Stomach (tissue), 9 donors: Measurements from ENCODE around the gene CELF2. TPM values are rescaled to one million over a fixed set of nuclear protein-coding genes. Genes with fewer than 3 reads are reported as not detected.
"Not testable (repeated sequence)": the region's sequence is repeated elsewhere in the genome, so short reads cannot be mapped to it uniquely, and the experiment has no call there.

Source experiments
- DNase-seq, 2 donors: peaks; one replicate each; pipeline versions ENCODE4 v3.0.0 to v3.0.0-alpha.2; 2013 to 2019
- H3K27ac ChIP-seq, 5 donors: fragments of 200-600 bp in 4 of 5; sonication (generic) in 4 of 5; one replicate each; pipeline ENCODE4 v1.5.1; 2013 to 2019; ENCODE audit warnings: mild to moderate bottlenecking in 1 of 5, moderate library complexity in 1 of 5
- H3K27me3 ChIP-seq, 3 donors: fragments of 200-600 bp; sonication (generic); one replicate each; pipeline ENCODE4 v1.5.1; 2017 to 2019; ENCODE audit warnings: mixed run types in 1 of 3
- H3K36me3 ChIP-seq, 4 donors: fragments of 200-600 bp; sonication (generic); 1 replicate in 3 of 4; 2 replicates in 1 of 4; pipeline ENCODE4 v1.5.1; 2016 to 2019
- H3K4me1 ChIP-seq, 4 donors: fragments of 200-600 bp; sonication (generic); one replicate each; pipeline ENCODE4 v1.5.1; 2016 to 2019
- H3K4me3 ChIP-seq, 4 donors: fragments of 200-600 bp; sonication (generic) in 3 of 4; one replicate each; pipeline ENCODE4 v1.5.1; 2016 to 2019; ENCODE audit warnings: mild to moderate bottlenecking in 1 of 4
- H3K9me3 ChIP-seq, 4 donors: fragments of 200-600 bp; sonication (generic); one replicate each; pipeline ENCODE4 v1.5.1; 2016 to 2019
- EP300 ChIP-seq: sonication (generic); formaldehyde crosslinking; IDR thresholded peaks from one replicate; pipeline ENCODE4 v1.6.1; 2017; ENCODE audit warnings: antibody characterized with exemption
- POLR2A ChIP-seq, 4 donors: fragments of 450-650 bp; IDR thresholded peaks; one replicate each; pipeline ENCODE4 v1.6.1; 2016; ENCODE audit warnings: antibody characterized with exemption in 4 of 4, control low read depth in 2 of 4, mild to moderate bottlenecking in 1 of 4, moderate library complexity in 1 of 4
- POLR2AphosphoS5 ChIP-seq, 3 donors: sonication (generic); formaldehyde crosslinking; IDR thresholded peaks; one replicate each; pipeline ENCODE4 v1.6.1; 2016; ENCODE audit warnings: antibody characterized with exemption in 3 of 3
- WGBS, 5 donors: extraction: QIAGEN DNeasy Blood & Tissue Kit in 3 of 5; methylation state at CpG; one replicate each; pipeline versions ENCODE4 v1.1.5 to v1.1.7; 2013 to 2018; 5-methylcytosine and 5-hydroxymethylcytosine counted together
- intact Hi-C: fragments of 100-400 bp; cut with DNase I; formaldehyde crosslinking; loops from one replicate; pipeline ENCODE4 v1.15.1; 2023; ENCODE audit warnings: low total_unique reads
- polyA plus RNA-seq, 3 donors: library from polyadenylated mRNA; stranded (reverse); fragments of 200-250 nt; gene quantifications; one replicate each; pipeline ENCODE4 v1.2.3, GENCODE V29; 2013
- total RNA-seq, 5 donors: library from RNA; depleted of rRNA; stranded (reverse); fragments of >200 nt; gene quantifications; one replicate each; pipeline versions ENCODE4 v1.1.0 to v1.2.3, GENCODE V29; 2014 to 2016
- TF ChIP-seq, protein P1 (sequence below), 7 experiments: fragments of 450-650 bp in 4 of 7; fragments of 200-600 bp in 3 of 7; sonication (generic) in 3 of 7; IDR thresholded peaks; one replicate each; pipeline ENCODE4 v1.5.1; 2016 to 2019; ENCODE audit warnings: antibody characterized with exemption in 7 of 7, control low read depth in 2 of 7, mild to moderate bottlenecking in 1 of 7
- donor health status: healthy with polysubstance abuse.
- donor health status: Bipolar disorder and iron deficiency.
- donor health status: healthy.

The CELF2 gene
- total and polyA plus RNA-seq, 8 donors = 3.9 to 65.3 (median 36.1) TPM

DNA sequence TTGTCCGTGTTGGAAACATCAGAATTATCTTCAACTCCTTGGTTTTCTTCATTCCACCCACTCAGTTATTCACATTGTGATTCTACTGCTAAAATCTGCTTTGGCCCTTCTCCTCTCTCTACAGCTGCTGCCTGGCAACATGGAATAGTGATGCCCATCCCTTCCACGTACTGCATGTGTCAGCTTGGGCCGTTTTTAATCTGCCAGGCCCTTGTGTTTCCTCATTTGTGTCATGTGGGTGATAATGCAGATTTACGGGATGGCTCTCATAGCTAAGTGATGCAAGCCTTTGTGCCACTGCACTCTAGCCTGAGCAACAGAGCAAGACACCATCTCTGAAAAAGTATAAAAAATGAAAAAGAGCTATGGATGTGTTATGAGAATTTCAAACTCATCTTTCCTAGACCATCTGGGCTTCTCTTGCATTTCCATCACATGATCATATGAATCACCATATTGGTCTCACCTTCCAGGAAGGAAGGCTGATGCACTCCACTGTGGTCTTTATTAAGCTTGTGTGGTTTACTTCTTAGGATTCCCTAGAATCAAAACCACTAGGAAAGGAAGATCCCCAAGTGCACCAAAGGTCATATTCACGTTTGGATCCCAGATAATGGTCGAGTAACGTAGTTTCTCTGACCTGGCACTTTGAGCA is 20.6 kb upstream of the CELF2 start:
- Histone ChIP-seq H3K36me3 (no peaks in the 10 kb centered on the region), H3K4me3 (no peak overlapping the region), H3K4me1 (no peaks in the 10 kb centered on the region), H3K27me3 (no peaks in the 10 kb centered on the region), H3K9me3 (no peaks in the 10 kb centered on the region), H3K27ac (no peak overlapping the region)
- intact Hi-C loops = no loop called here
- 64 to 79% (median 71%) methylated on average over 7 of the region's 7 CpGs for WGBS, 5 donors
- no peak for DNase-seq
- TF ChIP-seq, protein P1, sequence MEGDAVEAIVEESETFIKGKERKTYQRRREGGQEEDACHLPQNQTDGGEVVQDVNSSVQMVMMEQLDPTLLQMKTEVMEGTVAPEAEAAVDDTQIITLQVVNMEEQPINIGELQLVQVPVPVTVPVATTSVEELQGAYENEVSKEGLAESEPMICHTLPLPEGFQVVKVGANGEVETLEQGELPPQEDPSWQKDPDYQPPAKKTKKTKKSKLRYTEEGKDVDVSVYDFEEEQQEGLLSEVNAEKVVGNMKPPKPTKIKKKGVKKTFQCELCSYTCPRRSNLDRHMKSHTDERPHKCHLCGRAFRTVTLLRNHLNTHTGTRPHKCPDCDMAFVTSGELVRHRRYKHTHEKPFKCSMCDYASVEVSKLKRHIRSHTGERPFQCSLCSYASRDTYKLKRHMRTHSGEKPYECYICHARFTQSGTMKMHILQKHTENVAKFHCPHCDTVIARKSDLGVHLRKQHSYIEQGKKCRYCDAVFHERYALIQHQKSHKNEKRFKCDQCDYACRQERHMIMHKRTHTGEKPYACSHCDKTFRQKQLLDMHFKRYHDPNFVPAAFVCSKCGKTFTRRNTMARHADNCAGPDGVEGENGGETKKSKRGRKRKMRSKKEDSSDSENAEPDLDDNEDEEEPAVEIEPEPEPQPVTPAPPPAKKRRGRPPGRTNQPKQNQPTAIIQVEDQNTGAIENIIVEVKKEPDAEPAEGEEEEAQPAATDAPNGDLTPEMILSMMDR (IDR thresholded peaks at IDR 0.05) = no peak
- TF ChIP-seq POLR2AphosphoS5 (IDR thresholded peaks at IDR 0.05) (no peak), POLR2A (IDR thresholded peaks at IDR 0.05) (no peak), EP300 (no peak)

GRCh38 chr10:10999501-10999900 is 18.2 kb upstream of the CELF2 start:
- H3K9me3 ChIP-seq, DNase-seq, H3K4me1 ChIP-seq, H3K27me3 ChIP-seq, H3K27ac ChIP-seq, H3K36me3 ChIP-seq, intact Hi-C loops, H3K4me3 ChIP-seq: not testable (repeated sequence)
- whole genome bisulfite sequencing, 5 donors = 86 to 94% (median 90%) methylated on average over 4 of the region's 4 CpGs

DNA sequence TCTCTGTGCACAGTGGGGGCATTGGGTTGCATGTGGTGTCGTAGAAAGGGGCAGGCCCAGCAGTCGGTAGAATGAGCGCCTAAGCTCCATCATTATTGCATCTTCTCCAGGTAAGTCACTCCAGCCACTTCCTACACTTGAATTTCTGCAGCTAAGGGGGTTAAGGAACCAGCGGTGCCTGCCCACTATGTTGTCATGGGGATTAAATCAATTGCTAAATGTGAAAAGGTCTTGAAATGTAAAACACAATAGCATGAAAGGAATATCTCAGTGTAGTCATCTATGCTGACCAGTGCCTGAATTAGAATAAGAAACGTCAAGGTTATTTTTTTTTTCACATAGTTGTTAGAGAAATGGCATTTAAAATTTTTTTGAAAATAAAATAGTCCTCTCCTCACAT is 15.2 kb upstream of the CELF2 start:
- no peak overlapping the region for H3K27ac ChIP-seq
- intact Hi-C loops = no loop called here

GRCh38 chr10:11002916-11003315 is 14.8 kb upstream of the CELF2 start:
- no peaks in the 10 kb centered on the region for H3K4me1 ChIP-seq
- WGBS, 5 donors = 63 to 78% (median 69%) methylated on average over 3 of the region's 3 CpGs
- no peak overlapping the region for H3K27ac ChIP-seq
- no peak for TF ChIP-seq POLR2A (IDR thresholded peaks at IDR 0.05)
- TF ChIP-seq, protein P1 (IDR thresholded peaks at IDR 0.05) = no peak
- TF ChIP-seq EP300 = no peak
- TF ChIP-seq POLR2AphosphoS5 (IDR thresholded peaks at IDR 0.05) = no peak
- peaks cover 0 to 5% (median 0%) of the 10 kb centered on the region in 3 donors for H3K27me3 ChIP-seq
- H3K4me3 ChIP-seq = no peak overlapping the region
- H3K36me3 ChIP-seq = no peaks in the 10 kb centered on the region
- no peak for DNase-seq
- no peaks in the 10 kb centered on the region for H3K9me3 ChIP-seq
- intact Hi-C loops = no loop called here

More for the DNA sequence above, 15.2 kb upstream of the CELF2 start:
- WGBS, 5 donors = 91 to 93% (median 92%) methylated on average over 5 of the region's 5 CpGs
- TF ChIP-seq, protein P1 (IDR thresholded peaks at IDR 0.05) = no peak
- TF ChIP-seq EP300 (no peak), POLR2AphosphoS5 (IDR thresholded peaks at IDR 0.05) (no peak), POLR2A (IDR thresholded peaks at IDR 0.05) (no peak)
- Histone ChIP-seq H3K36me3 (no peaks in the 10 kb centered on the region), H3K27me3 (peaks cover 0 to under 1% (median 0%) of the 10 kb centered on the region in 3 donors), H3K9me3 (no peaks in the 10 kb centered on the region), H3K4me3 (no peak overlapping the region), H3K4me1 (no peaks in the 10 kb centered on the region)
- no peak for DNase-seq

DNA sequence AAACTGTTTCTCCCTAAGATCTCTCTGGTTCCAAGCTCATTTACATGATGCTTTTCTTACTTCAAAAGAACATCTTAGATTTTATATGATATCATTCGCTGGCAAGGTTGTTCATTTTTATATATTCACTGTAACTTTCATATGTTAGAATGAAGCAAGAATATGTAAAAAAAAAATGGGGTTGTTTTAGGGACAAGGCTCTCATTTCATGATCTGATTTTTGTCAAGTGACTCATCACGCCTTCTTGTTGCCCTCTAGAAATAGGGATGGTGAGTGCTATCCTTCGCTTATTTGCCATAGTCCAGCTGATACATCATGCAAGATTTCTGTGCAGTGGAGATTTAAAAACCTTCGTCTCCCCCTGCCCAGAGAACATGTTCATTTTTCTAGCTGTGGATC is 14.0 kb upstream of the CELF2 start:
- H3K36me3 ChIP-seq = no peaks in the 10 kb centered on the region
- no peaks in the 10 kb centered on the region for H3K4me1 ChIP-seq
- TF ChIP-seq, protein P1 (IDR thresholded peaks at IDR 0.05) = no peak
- TF ChIP-seq POLR2A (IDR thresholded peaks at IDR 0.05) = no peak
- no peak for TF ChIP-seq EP300
- TF ChIP-seq POLR2AphosphoS5 (IDR thresholded peaks at IDR 0.05) = no peak
- H3K27me3 ChIP-seq = peaks cover 0 to 7% (median 0%) of the 10 kb centered on the region in 3 donors
- DNase-seq = no peak
- no peaks in the 10 kb centered on the region for H3K9me3 ChIP-seq
- H3K4me3 ChIP-seq = no peak overlapping the region
- 77 to 89% (median 86%) methylated on average over 4 of the region's 4 CpGs for WGBS, 5 donors
- intact Hi-C loops = no loop called here
- H3K27ac ChIP-seq = no peak overlapping the region
